Gastrocnemius medialis (tissue), 4 donors: ENCODE results near the gene TMBIM1.
"Not testable (repeated sequence)": the region's sequence is repeated elsewhere in the genome, so short reads cannot be mapped to it uniquely, and the experiment has no call there.

Experiments used
- CTCF ChIP-seq, 5 experiments: fragments of 450-650 bp in 3 of 5; fragments of 200-600 bp in 2 of 5; sonication (generic) in 2 of 5; IDR thresholded peaks in 4 of 5; conservative IDR thresholded peaks in 1 of 5; 1 replicate in 4 of 5; 2 replicates in 1 of 5; pipeline ENCODE4 v1.5.1; 2016 to 2019; ENCODE audit warnings: antibody characterized with exemption in 5 of 5, mild to moderate bottlenecking in 3 of 5, moderate library complexity in 3 of 5
- POLR2A ChIP-seq, 2 donors: fragments of 450-650 bp; IDR thresholded peaks; one replicate each; pipeline ENCODE4 v1.6.1; 2017; ENCODE audit warnings: antibody characterized with exemption in 2 of 2, mild to moderate bottlenecking in 2 of 2, moderate library complexity in 2 of 2

DNA sequence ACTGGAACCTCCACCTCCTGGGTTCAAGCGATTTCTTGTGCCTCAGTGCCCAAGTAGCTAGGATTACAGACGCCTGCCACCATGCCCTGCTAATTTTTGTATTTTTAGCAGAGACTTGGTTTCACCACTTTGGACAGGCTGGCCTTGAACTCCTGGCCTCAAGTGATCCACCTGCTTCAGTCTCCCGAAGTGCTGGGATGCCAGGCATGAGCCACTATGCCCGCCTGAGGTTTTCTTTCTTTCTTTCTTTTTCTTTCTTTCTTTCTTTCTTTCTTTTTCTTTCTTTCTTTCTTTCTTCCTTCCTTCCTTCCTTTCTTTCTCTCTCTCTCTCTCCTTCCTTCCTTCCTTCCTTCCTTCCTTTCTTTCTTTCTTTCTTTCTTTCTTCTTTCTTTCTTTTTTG lies 22.5 kb upstream of the TMBIM1 start:
- not testable (repeated sequence) for TF ChIP-seq CTCF (IDR thresholded peaks at IDR 0.05 in 4 of 5, conservative IDR thresholded peaks at IDR 0.05 in 1 of 5); POLR2A (IDR thresholded peaks at IDR 0.05)
